HG03460 (cell line): ENCODE measurements around the gene PDAP1.
"Not testable (repeated sequence)": the region's sequence is repeated elsewhere in the genome, so short reads cannot be mapped to it uniquely, and the experiment has no call there.

Source experiments
- ATAC-seq: cut with Tn5 transposase; IDR thresholded peaks from one replicate; pipeline ENCODE4 v1.9.1; 2021; ENCODE audit not compliant: unreplicated experiment

The PDAP1 gene

GRCh38 chr7:99357701-99358490 lies 50.5 kb downstream of the PDAP1 start:
- ATAC-seq = no peak

GRCh38 chr7:99355098-99355497 lies 53.3 kb downstream of the PDAP1 start:
- no peak for ATAC-seq

GRCh38 chr7:99352247-99352646 lies 56.1 kb downstream of the PDAP1 start:
- no peak for ATAC-seq

- ATAC-seq = not testable (repeated sequence)
Observed at GRCh38 chr7:99350641-99351040, 57.8 kb downstream of the PDAP1 start.
